ENCODE measurements around the gene LTK. TPM values are rescaled to one million over a fixed set of nuclear protein-coding genes. Genes with fewer than 3 reads are reported as not detected.

Gene LTK
- total RNA-seq, 1 donor from 2014 or later, result 0.12 TPM

GRCh38 chr15:41530363-41530956 is 16.8 kb upstream of the LTK start:
- ATAC-seq, result no peak

GRCh38 chr15:41523097-41523496 is 9.5 kb upstream of the LTK start:
- no peak for ATAC-seq

- no peak for ATAC-seq
Observed at GRCh38 chr15:41521614-41522013, 8.0 kb upstream of the LTK start.

DNA sequence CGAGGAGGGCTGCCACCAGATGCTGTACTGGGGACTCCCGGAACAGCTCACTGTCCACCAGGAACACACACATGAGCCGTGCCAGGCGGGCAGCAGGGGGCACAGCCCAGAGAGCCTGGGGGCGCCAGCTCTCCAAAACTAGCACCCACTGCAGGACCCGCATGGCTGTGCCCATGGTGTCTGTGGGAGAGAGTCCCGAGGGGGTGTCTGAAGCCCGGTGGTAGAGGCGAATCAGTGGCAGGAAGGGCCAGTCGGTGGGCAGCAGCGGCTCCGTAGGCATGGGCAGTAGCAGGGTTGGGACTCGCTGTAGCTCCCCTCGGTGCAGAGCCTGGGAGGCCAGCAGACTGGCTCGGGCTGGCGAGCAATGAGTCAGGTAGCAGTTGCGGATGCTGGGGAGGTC is 7.0 kb upstream of the LTK start:
- no peak for ATAC-seq

GRCh38 chr15:41517895-41518449 is 4.3 kb upstream of the LTK start:
- ATAC-seq, result no peak

- no peak for ATAC-seq
Observed at GRCh38 chr15:41512940-41513505, 604 bp downstream of the LTK start.

DNA sequence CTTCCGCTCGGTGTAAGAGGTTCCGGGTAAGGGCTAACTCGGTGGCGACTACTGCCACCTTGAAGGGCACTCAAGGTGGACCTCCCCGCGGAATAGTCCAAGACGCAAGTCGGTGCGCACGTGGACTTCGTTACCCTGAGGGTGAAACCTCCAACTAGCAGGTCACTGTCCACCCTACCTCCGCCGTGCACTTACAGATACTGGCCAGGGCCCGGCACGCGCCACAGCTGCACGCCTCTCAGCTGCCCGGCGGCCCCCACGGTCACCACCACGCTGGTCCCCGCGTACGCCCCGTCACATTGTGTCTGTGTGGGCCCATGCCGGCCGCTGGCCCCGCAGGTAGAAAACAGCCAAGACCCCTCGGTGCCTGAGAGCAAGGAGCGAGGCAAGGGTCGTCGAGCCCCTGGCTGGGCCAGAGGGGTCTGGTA is 1.1 kb downstream of the LTK start:
- ATAC-seq, result no peak

- ATAC-seq, result peak; percentile 14
Observed at GRCh38 chr15:41511899-41512369, 1.7 kb downstream of the LTK start.

- peak; percentile 24 for ATAC-seq
Observed at GRCh38 chr15:41511331-41511898, 2.2 kb downstream of the LTK start.

GRCh38 chr15:41510728-41511127 is 2.9 kb downstream of the LTK start:
- ATAC-seq, result no peak

DNA sequence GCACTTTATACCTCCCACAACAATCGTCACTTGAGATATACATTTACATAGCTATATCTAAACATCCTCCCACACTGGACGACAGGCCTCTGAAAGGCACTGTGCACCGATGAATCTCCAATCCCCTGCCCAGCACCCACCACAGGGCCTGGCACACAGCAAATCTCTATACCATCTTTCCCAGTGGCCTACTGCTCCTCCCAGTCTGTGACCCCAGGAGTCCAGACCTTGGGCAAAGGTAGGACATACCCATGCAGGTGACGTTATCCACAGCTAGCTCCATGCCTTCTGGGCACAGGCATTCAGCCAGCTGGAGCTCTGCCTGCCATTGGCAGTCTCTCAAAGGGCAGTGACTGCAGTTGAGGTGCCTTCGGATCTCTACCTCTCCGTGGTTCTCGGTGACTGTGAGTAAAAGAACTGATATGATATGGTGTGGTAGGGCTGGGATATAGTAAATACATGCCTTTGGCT is 5.8 kb downstream of the LTK start:
- ATAC-seq, result peak; percentile 43

DNA sequence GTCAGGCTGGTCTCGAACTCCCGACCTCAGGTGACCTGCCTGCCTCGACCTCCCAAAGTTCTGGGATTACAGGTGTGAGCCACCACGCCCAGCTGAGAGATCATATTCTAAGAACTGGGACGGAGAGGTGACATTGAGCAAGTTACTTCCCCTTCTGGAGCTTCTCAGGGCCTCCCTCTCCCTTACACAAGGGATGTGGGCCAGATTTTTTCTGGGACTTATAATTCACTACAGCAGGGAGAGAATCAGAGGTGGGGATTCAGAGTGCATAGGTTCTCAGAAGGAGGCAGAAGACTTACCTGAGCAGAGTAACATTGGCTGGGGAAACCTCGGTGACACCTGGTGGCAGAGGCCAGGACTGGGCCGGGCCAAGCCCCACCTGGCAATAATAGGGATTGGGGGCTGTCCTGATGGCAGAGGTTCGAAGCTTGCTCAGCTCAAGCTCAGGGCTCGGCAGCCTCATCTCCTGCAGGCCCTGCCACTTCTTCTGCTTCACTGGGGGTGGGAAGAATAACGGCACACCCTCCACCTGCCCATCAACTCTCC is 6.8 kb downstream of the LTK start:
- ATAC-seq, result no peak

GRCh38 chr15:41505776-41506175 is 7.9 kb downstream of the LTK start:
- no peak for ATAC-seq

- ATAC-seq, result no peak
Observed at GRCh38 chr15:41504751-41505492, 8.7 kb downstream of the LTK start.

DNA sequence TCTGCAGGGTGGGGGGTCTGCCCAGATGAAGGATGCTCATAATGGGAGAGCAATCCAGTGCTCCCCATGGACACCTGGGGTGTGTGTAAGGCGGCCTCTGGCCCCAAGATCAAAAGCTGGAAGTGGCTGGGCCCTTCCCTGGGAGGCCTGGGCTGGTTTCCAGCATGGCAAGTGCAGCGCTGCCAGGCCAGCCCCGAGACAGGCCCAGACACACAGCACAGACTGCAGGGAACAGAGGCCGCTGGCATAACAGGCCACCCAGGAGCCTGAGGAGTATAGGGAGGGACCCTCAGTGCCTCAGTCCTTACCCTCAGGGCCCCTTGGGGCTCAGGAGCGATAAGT is 10.0 kb downstream of the LTK start:
- peak; percentile 51 for ATAC-seq

DNA sequence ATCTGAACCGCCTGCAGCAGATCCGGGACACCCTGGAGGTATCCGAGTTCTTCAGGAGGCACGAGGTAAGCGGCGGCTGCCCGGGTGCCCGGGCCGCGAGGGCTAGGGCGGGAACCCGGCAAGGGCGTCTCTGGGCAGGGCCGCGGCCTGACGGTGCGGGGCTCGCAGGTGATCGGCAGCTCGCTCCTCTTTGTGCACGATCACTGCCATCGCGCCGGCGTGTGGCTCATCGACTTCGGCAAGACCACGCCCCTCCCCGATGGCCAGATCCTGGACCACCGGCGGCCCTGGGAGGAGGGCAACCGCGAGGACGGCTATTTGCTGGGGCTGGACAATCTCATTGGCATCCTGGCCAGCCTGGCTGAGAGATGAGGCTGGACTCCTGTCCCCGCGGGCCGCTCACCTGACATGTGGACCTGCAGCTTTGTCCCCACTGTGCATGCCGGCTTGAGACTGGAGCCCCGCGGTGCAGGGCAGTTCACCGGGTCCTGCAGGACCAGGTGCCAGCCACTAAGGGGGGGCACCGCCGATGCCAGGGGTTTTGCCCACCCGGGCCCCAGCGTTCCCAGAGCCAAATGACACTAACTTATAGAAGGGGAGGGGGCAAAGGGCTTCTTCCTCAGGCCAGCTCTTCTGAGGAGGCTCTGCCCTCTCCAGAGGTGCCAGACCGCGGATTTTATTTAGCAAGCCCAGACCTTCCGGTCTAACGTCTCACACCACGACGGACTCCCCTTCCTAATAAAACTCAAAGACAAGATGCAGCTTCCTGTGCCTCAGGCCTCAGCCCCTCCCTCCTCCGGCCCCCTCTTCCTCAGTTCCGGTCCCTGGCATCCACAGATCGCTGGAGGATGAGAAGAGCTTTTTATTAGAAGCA is 10.6 kb downstream of the LTK start:
- ATAC-seq, result peak; percentile 28

GRCh38 chr15:41501931-41502794 is 11.5 kb downstream of the LTK start:
- ATAC-seq, result peak; percentile 30

- peak; percentile 58 for ATAC-seq
Observed at GRCh38 chr15:41501191-41501917, 12.3 kb downstream of the LTK start.

- no peak for ATAC-seq
Observed at GRCh38 chr15:41499109-41499851, 14.3 kb downstream of the LTK start.
